SK-N-SH treated with all-trans-retinoic acid at 6 μM for 48 hours (cell line): Measurements from ENCODE around the gene ANKRD55.

Experiments
- ARNTL ChIP-seq: fragments of 450-650 bp; formaldehyde crosslinking; IDR thresholded peaks from 2 replicates; pipeline ENCODE4 v1.5.0; 2020; ENCODE audit warnings: low read depth, mild to moderate bottlenecking, moderate library complexity, borderline replicate concordance
- GLIS3 ChIP-seq: fragments of 250-450 bp; sonication (Bioruptor Pico); IDR thresholded peaks from 2 replicates; pipeline ENCODE4 v1.5.0; 2020; ENCODE audit warnings: mild to moderate bottlenecking, moderate library complexity
- ISL1 ChIP-seq: fragments of 250-450 bp; sonication (Bioruptor Pico); IDR thresholded peaks from 2 replicates; pipeline ENCODE4 v2.1.2; 2022; ENCODE audit warnings: mild to moderate bottlenecking, moderate library complexity
- OSR1 ChIP-seq: fragments of 250-450 bp; sonication (Bioruptor Pico); IDR thresholded peaks from 2 replicates; pipeline ENCODE4 v1.8.0; 2022; ENCODE audit warnings: moderate library complexity, mild to moderate bottlenecking, inconsistent platforms
- PPARA ChIP-seq: fragments of 250-450 bp; sonication (Bioruptor Pico); IDR thresholded peaks from 2 replicates; pipeline ENCODE4 v1.5.0; 2020; ENCODE audit warnings: mild to moderate bottlenecking, borderline replicate concordance
- ZC3H10 ChIP-seq: fragments of 250-450 bp; sonication (Bioruptor Pico); IDR thresholded peaks from 2 replicates; pipeline ENCODE4 v1.5.1; 2021; ENCODE audit warnings: mild to moderate bottlenecking, moderate library complexity
- ZFP3 ChIP-seq: fragments of 250-450 bp; sonication (Bioruptor Pico); IDR thresholded peaks from 2 replicates; pipeline ENCODE4 v1.5.0; 2020; ENCODE audit warnings: mild to moderate bottlenecking, moderate library complexity
- ZFP30 ChIP-seq: fragments of 450-650 bp; formaldehyde crosslinking; IDR thresholded peaks from 2 replicates; pipeline ENCODE4 v1.5.0; 2022; ENCODE audit warnings: mild to moderate bottlenecking, moderate library complexity
- TF ChIP-seq, protein P1 (sequence below): fragments of 250-450 bp; sonication (Bioruptor Pico); IDR thresholded peaks from 2 replicates; pipeline ENCODE4 v1.5.1; 2021; ENCODE audit warnings: mild to moderate bottlenecking, moderate library complexity
- TF ChIP-seq, protein P2 (sequence below): fragments of 250-450 bp; sonication (Bioruptor Pico); IDR thresholded peaks from 2 replicates; pipeline ENCODE4 v1.5.0; 2020; ENCODE audit warnings: mild to moderate bottlenecking, moderate library complexity

DNA sequence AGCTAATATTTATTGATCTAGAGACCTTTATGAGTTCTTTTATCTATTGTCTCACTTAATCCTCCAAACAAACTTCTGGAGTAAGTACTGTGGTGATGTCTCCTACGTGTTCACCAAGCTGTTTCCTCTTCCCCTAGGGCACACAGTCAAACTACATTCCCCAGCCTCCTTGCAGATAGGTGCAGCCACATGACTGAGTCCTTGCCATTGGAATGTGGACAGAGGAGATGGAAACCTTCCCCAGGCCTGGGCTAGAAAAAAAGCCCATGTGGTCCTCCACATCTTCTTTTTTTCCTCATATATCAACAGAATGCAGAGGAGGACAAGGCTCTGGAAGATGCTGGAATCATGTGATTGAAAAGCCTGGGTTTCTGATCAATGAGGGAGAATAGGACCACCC lies 88.0 kb downstream of the ANKRD55 start:
- TF ChIP-seq OSR1 (CRISPR knock-in tag): no peak
- no peak for TF ChIP-seq ARNTL (CRISPR knock-in tag)
- TF ChIP-seq ZFP3 (CRISPR knock-in tag): no peak
- TF ChIP-seq ZC3H10 (CRISPR knock-in tag): no peak
- no peak for TF ChIP-seq PPARA (CRISPR knock-in tag)
- no peak for TF ChIP-seq GLIS3 (CRISPR knock-in tag)
- TF ChIP-seq ISL1 (CRISPR knock-in tag): no peak
- TF ChIP-seq, protein P1, sequence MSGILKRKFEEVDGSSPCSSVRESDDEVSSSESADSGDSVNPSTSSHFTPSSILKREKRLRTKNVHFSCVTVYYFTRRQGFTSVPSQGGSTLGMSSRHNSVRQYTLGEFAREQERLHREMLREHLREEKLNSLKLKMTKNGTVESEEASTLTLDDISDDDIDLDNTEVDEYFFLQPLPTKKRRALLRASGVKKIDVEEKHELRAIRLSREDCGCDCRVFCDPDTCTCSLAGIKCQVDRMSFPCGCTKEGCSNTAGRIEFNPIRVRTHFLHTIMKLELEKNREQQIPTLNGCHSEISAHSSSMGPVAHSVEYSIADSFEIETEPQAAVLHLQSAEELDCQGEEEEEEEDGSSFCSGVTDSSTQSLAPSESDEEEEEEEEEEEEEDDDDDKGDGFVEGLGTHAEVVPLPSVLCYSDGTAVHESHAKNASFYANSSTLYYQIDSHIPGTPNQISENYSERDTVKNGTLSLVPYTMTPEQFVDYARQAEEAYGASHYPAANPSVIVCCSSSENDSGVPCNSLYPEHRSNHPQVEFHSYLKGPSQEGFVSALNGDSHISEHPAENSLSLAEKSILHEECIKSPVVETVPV (CRISPR knock-in tag): no peak
- TF ChIP-seq ZFP30 (CRISPR knock-in tag): no peak
- TF ChIP-seq, protein P2, sequence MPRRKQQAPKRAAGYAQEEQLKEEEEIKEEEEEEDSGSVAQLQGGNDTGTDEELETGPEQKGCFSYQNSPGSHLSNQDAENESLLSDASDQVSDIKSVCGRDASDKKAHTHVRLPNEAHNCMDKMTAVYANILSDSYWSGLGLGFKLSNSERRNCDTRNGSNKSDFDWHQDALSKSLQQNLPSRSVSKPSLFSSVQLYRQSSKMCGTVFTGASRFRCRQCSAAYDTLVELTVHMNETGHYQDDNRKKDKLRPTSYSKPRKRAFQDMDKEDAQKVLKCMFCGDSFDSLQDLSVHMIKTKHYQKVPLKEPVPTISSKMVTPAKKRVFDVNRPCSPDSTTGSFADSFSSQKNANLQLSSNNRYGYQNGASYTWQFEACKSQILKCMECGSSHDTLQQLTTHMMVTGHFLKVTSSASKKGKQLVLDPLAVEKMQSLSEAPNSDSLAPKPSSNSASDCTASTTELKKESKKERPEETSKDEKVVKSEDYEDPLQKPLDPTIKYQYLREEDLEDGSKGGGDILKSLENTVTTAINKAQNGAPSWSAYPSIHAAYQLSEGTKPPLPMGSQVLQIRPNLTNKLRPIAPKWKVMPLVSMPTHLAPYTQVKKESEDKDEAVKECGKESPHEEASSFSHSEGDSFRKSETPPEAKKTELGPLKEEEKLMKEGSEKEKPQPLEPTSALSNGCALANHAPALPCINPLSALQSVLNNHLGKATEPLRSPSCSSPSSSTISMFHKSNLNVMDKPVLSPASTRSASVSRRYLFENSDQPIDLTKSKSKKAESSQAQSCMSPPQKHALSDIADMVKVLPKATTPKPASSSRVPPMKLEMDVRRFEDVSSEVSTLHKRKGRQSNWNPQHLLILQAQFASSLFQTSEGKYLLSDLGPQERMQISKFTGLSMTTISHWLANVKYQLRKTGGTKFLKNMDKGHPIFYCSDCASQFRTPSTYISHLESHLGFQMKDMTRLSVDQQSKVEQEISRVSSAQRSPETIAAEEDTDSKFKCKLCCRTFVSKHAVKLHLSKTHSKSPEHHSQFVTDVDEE: no peak
